ENCODE data around the gene FZD1.
"Not testable (repeated sequence)": the region's sequence is repeated elsewhere in the genome, so short reads cannot be mapped to it uniquely, and the experiment has no call there.

The FZD1 gene

GRCh38 chr7:91299952-91300775 lies 35.9 kb downstream of the FZD1 start:
- DNase-seq: no peak

- no peak for DNase-seq
These were observed 38.6 kb downstream of the FZD1 start for GRCh38 chr7:91302794-91303193.

- DNase-seq: no peak
These were observed 42.0 kb downstream of the FZD1 start for GRCh38 chr7:91306266-91306665.

- no peak for DNase-seq
These were observed 43.2 kb downstream of the FZD1 start for GRCh38 chr7:91307467-91307866.

- not testable (repeated sequence) for DNase-seq
These were observed 44.0 kb downstream of the FZD1 start for GRCh38 chr7:91308191-91308590.

- DNase-seq: no peak
These were observed 46.7 kb downstream of the FZD1 start for GRCh38 chr7:91310830-91311460.

GRCh38 chr7:91311839-91312238 lies 47.6 kb downstream of the FZD1 start:
- DNase-seq: no peak

GRCh38 chr7:91313113-91313512 lies 48.9 kb downstream of the FZD1 start:
- DNase-seq: no peak

- no peak for DNase-seq
These were observed 50.5 kb downstream of the FZD1 start for GRCh38 chr7:91314591-91315323.

- DNase-seq: no peak
These were observed 52.2 kb downstream of the FZD1 start for GRCh38 chr7:91316426-91316825.

GRCh38 chr7:91319351-91319750 lies 55.1 kb downstream of the FZD1 start:
- DNase-seq: no peak

GRCh38 chr7:91320366-91321078 lies 56.3 kb downstream of the FZD1 start:
- no peak for DNase-seq
